HepG2 (cell line): ENCODE data around the gene DIS3L2. TPM values are rescaled to one million over a fixed set of nuclear protein-coding genes. Genes with fewer than 3 reads are reported as not detected.

Experiments
- ATAC-seq: fragments of 200-7000 bp; cut with Tn5 transposase; 3 replicates; pipeline ENCODE4 v1.9.1; 2020; ENCODE audit warnings: mild to moderate bottlenecking, moderate library complexity
- BruUV-seq: library from RNA; stranded (reverse); fragments of 400-500 nt; replicated peaks from 2 replicates; lab custom pipeline; 2021; lab: Mats Ljungman, UMichigan
- CTCF ChIA-PET: fragments of 300-600 bp; formaldehyde crosslinking; extraction: SDS; loops from one replicate; lab custom pipeline; 2021; ENCODE audit warnings: low total read pairs, inconsistent platforms, low intra/inter-chr PET ratio; lab: Yijun Ruan, JAX
- POLR2A ChIA-PET: fragments of 350-600 bp; sonication (Branson Sonifier 250); formaldehyde crosslinking; loops from one replicate; lab custom pipeline; 2020; ENCODE audit warnings: antibody characterized with exemption, inconsistent platforms; lab: Yijun Ruan, JAX
- DNase-seq: peaks from one replicate; pipeline ENCODE4 v3.0.0-alpha.2; 2015; ENCODE audit warnings: low spot score
- FAIRE-seq: peaks from 3 replicates; lab custom pipeline; 2011; peaks lifted over from hg19 to GRCh38; lab: Jason Lieb, UNC
- H2AFZ ChIP-seq: one replicate; pipeline ENCODE4 v1.6.1; 2011; ENCODE audit warnings: low read length, inconsistent platforms
- H3K27ac ChIP-seq: fragments of 300-600 bp; 3 replicates; pipeline ENCODE4 v1.8.0; 2011; ENCODE audit warnings: mixed run types, mild to moderate bottlenecking, mixed read lengths, low read length, inconsistent platforms; ENCODE audit not compliant: insufficient read depth; ENCODE audit errors: extremely low read length
- H3K27me3 ChIP-seq, 2 experiments: fragments of 200-600 bp in 1 of 2; 2 replicates in 1 of 2; 3 replicates in 1 of 2; pipeline versions ENCODE4 v1.6.0 to v1.8.0; 2011; ENCODE audit warnings: low read length in 2 of 2, mild to moderate bottlenecking in 2 of 2, moderate library complexity in 2 of 2, inconsistent platforms in 1 of 2; ENCODE audit not compliant: insufficient read depth in 2 of 2, control insufficient read depth in 1 of 2
- H3K36me3 ChIP-seq, 2 experiments: fragments of 200-600 bp in 1 of 2; replicated peaks in 1 of 2; 2 replicates in 1 of 2; 3 replicates in 1 of 2; pipeline versions ENCODE4 v1.5.1 to v1.8.0; 2011; ENCODE audit warnings: low read length in 2 of 2, inconsistent platforms in 1 of 2; ENCODE audit not compliant: insufficient read depth in 2 of 2, control insufficient read depth in 1 of 2
- H3K4me1 ChIP-seq: 2 replicates; pipeline ENCODE4 v1.5.1; 2012; ENCODE audit warnings: low read length, inconsistent platforms; ENCODE audit not compliant: insufficient read depth
- H3K4me2 ChIP-seq: 2 replicates; pipeline ENCODE4 v1.6.0; 2011; ENCODE audit warnings: low read depth, low read length, inconsistent platforms
- H3K4me3 ChIP-seq, 3 experiments: fragments of 200-600 bp in 1 of 3; sonication (generic), shearing (Covaris generic) in 1 of 3; replicated peaks in 1 of 3; 2 replicates each; pipeline ENCODE4 v1.5.1; 2011 to 2016; ENCODE audit warnings: low read length in 3 of 3, inconsistent platforms in 2 of 3, low read depth in 2 of 3, mild to moderate bottlenecking in 2 of 3, control low read depth in 1 of 3, mixed read lengths in 1 of 3; ENCODE audit not compliant: insufficient read depth in 1 of 3
- H3K79me2 ChIP-seq: one replicate; pipeline ENCODE4 v1.6.1; 2011; ENCODE audit warnings: low read length, inconsistent platforms; ENCODE audit not compliant: insufficient read depth
- H3K9ac ChIP-seq: 2 replicates; pipeline ENCODE4 v1.6.0; 2011; ENCODE audit warnings: mild to moderate bottlenecking, low read depth, low read length, inconsistent platforms; ENCODE audit not compliant: insufficient read depth
- H3K9me3 ChIP-seq: 2 replicates; pipeline ENCODE4 v1.5.1; 2012; ENCODE audit warnings: mild to moderate bottlenecking, low read length
- H4K20me1 ChIP-seq: 2 replicates; pipeline ENCODE4 v1.6.0; 2011; ENCODE audit warnings: inconsistent platforms, mild to moderate bottlenecking, low read length, moderate library complexity; ENCODE audit not compliant: insufficient read depth
- CENPT ChIP-seq: sonication (generic); formaldehyde crosslinking; IDR thresholded peaks from 2 replicates; pipeline ENCODE4 v1.8.0; 2022; ENCODE audit warnings: low read depth, mild to moderate bottlenecking, moderate library complexity, missing genetic modification reagents
- CHCHD3 ChIP-seq: sonication (generic); formaldehyde crosslinking; IDR thresholded peaks from 2 replicates; pipeline ENCODE4 v1.8.0; 2022; ENCODE audit warnings: mild to moderate bottlenecking, missing genetic modification reagents, moderate library complexity
- ELF1 ChIP-seq: sonication (generic); formaldehyde crosslinking; IDR thresholded peaks from 2 replicates; pipeline ENCODE4 v1.4.0; 2020; ENCODE audit warnings: missing genetic modification reagents
- HNF4G ChIP-seq, 2 experiments: sonication (generic) in 1 of 2; formaldehyde crosslinking in 1 of 2; IDR thresholded peaks; 2 replicates each; pipeline versions ENCODE4 v1.4.0 to v1.6.1; 2011 to 2020; ENCODE audit warnings: borderline replicate concordance in 2 of 2, low read depth in 2 of 2, mild to moderate bottlenecking in 2 of 2, low read length in 1 of 2, missing genetic modification reagents in 1 of 2, moderate library complexity in 1 of 2
- KAT8 ChIP-seq: IDR thresholded peaks from 2 replicates; pipeline ENCODE4 v1.6.1; 2016; ENCODE audit warnings: missing genetic modification reagents, missing compliant biosample characterization
- MIER2 ChIP-seq: IDR thresholded peaks from 2 replicates; pipeline ENCODE4 v1.6.1; 2016; ENCODE audit warnings: missing biosample characterization, missing genetic modification reagents
- REL ChIP-seq: sonication (generic); formaldehyde crosslinking; conservative IDR thresholded peaks from 2 replicates; pipeline ENCODE4 v1.8.0; 2022; ENCODE audit warnings: mild to moderate bottlenecking, missing genetic modification reagents, moderate library complexity
- SMC3 ChIP-seq: IDR thresholded peaks from 2 replicates; pipeline ENCODE4 v1.6.1; 2011; ENCODE audit warnings: low read length, improper control_type of control experiment
- SP5 ChIP-seq: IDR thresholded peaks from 2 replicates; pipeline ENCODE4 v1.6.1; 2016; ENCODE audit warnings: low read depth, borderline replicate concordance
- U2AF2 ChIP-seq: fragments of 200-400 bp; formaldehyde crosslinking; IDR thresholded peaks from 2 replicates; pipeline ENCODE4 v1.6.1; 2017; ENCODE audit warnings: low read depth, mild to moderate bottlenecking, low read length
- ZBTB3 ChIP-seq: sonication (generic); formaldehyde crosslinking; IDR thresholded peaks from 2 replicates; pipeline ENCODE4 v1.4.0; 2020; ENCODE audit warnings: low read depth, mild to moderate bottlenecking, moderate library complexity, missing genetic modification reagents, borderline replicate concordance
- ZNF709 ChIP-seq: sonication (generic); formaldehyde crosslinking; IDR thresholded peaks from 2 replicates; pipeline ENCODE4 v1.5.0; 2020; ENCODE audit warnings: mild to moderate bottlenecking, missing genetic modification reagents
- ZSCAN30 ChIP-seq: sonication (generic); formaldehyde crosslinking; IDR thresholded peaks from 2 replicates; pipeline ENCODE4 v1.5.0; 2020; ENCODE audit warnings: mild to moderate bottlenecking, missing genetic modification reagents
- WGBS: methylation state at CpG from one replicate; pipeline ENCODE4 v1.1.6; 2017; ENCODE audit warnings: low lambda C conversion rate; 5-methylcytosine and 5-hydroxymethylcytosine counted together
- in situ Hi-C: cut with HindIII; loops from 2 replicates; pipeline ENCODE4 v1.10.0; 2017; ENCODE audit warnings: low pct_unique_long_range_greater_than_20kb; ENCODE audit not compliant: extremely low pct_ligation_motif_present
- intact Hi-C: fragments of 100-400 bp; cut with micrococcal nuclease; formaldehyde crosslinking; loops from one replicate; pipeline ENCODE4 v1.10.0; 2022; ENCODE audit not compliant: unreplicated experiment
- polyA plus RNA-seq, 8 experiments: library from polyadenylated mRNA; depleted of rRNA in 3 of 8; stranded (reverse) in 7 of 8; unstranded in 1 of 8; fragments of >200 nt; fragmentation: Illumina TruSeq in 4 of 8; extraction: Trizol in 4 of 8; gene quantifications; 2 replicates each; pipeline versions ENCODE4 v1.2.1 to v1.2.3, GENCODE V29; 2011 to 2016; ENCODE audit warnings: low read depth in 4 of 8, missing spikeins in 1 of 8, mixed read lengths in 1 of 8; ENCODE audit not compliant: insufficient read depth in 1 of 8
- total RNA-seq, 5 experiments: library from RNA; depleted of rRNA; stranded (reverse); fragments of >200 nt; fragmentation: Illumina TruSeq; extraction: Trizol; gene quantifications; 2 replicates each; pipeline ENCODE4 v1.2.3, GENCODE V29; 2016; ENCODE audit warnings: low read depth in 1 of 5
- TF ChIP-seq, protein P1 (sequence below): sonication (generic); formaldehyde crosslinking; IDR thresholded peaks from 2 replicates; pipeline ENCODE4 v1.4.0; 2020; ENCODE audit warnings: mild to moderate bottlenecking, low read depth, missing genetic modification reagents

DIS3L2 gene
- total and polyA plus RNA-seq, 2 of the 13 experiments (the other 11 are each of a cell fraction or from before 2014, with no cell fraction given) = 7.0 to 23.9 TPM

DNA sequence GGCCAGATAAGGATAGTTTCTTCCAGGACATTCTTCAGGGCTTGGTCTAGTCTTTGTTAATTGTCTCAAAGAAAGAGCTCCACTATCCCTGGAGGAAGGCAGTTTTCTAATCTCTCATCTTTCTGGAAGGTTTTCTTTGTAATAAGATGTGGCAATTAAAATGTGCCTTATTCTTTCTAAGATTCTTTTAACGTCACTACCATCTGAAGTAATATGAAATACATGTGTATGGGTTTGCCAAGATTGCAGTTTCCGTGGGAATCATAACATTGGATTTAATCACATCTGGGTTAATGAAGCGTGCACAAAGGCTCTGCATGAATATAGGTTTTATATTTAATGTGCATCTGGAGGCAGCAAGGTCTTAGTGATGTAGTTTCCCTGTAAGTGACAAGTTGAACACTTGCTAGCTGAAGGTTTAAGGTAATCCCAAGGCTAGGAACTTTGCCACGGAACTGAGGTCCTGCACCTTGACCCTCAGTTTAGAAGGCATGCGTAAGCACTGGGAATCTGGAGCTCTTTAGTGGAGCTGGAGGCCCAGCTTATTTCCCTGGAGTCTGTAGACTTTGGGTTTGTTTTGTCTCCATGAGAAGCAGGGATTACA is 25.7 kb downstream of the DIS3L2 start (continued):
- TF ChIP-seq HNF4G (IDR thresholded peaks at IDR 0.05; ENCODE audit: borderline replicate concordance, low read depth, low read length) (0 out of 2 replicates have a peak, but pooled peaks have one; percentile 42), HNF4G (CRISPR knock-in tag; IDR thresholded peaks at IDR 0.05; ENCODE audit: borderline replicate concordance, low read depth) (no peak), ZBTB3 (no peak)

DNA sequence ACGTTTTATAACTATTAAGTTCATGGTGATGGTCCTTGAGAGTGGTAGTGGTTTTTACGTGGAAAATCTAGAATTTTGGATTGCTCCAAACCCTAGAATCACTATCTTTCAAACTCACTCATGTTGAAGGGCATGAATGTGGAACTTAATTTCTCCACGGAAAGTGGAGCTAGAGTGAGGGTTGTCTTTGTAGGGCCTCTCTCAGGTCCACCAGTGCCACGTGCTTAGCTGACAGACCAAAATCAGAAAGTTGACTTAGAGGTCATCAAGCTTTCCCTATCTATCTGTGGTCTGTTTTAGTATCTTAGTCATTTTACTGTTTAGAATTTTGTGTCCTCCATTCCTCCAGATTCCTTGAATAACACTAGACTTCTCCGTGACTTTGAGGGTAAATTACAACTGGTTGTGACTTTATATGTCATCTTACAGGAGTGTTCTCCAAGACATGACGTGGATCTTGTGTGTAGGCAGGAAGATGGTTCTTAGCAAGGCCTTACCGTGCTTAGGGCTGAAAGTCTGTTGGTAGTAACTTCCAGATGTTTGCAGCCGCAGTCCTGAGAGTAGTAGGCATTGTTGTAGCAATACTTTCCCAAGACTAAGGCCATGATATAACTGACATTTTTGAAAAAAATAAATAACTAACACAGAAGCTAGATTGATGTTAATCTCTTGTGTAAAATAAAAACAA is 26.8 kb downstream of the DIS3L2 start:
- Histone ChIP-seq H3K4me1 (peaks cover 17% of the 10 kb centered on the region), H3K9me3 (no peaks in the 10 kb centered on the region), H3K27me3 (no peaks in the 10 kb centered on the region), H4K20me1 (peaks cover 3% of the 10 kb centered on the region; the same call in 1 of the 2 replicates), H3K36me3 (no peaks in the 10 kb centered on the region), H3K27ac (no peak overlapping the region), H3K4me2 (no peak overlapping the region), H3K9ac (no peak overlapping the region), H3K79me2 (peaks cover 41% of the 10 kb centered on the region), H2AFZ (no peak overlapping the region), H3K4me3 (no peak overlapping the region)
- in situ Hi-C loops (no loop called here), intact Hi-C loops (no loop called here)
- POLR2A ChIA-PET = no interaction called here
- ATAC-seq = no peak
- no peak for TF ChIP-seq ZSCAN30 (CRISPR knock-in tag)
- TF ChIP-seq CHCHD3 (CRISPR knock-in tag) = no peak
- TF ChIP-seq REL (CRISPR knock-in tag) = no peak
- no peak for TF ChIP-seq SMC3
- no peak for TF ChIP-seq CENPT (CRISPR knock-in tag)
- TF ChIP-seq ZNF709 (CRISPR knock-in tag) = no peak
- no peak for TF ChIP-seq KAT8 (CRISPR knock-in tag)
- TF ChIP-seq ELF1 (CRISPR knock-in tag) = no peak
- TF ChIP-seq, protein P1, sequence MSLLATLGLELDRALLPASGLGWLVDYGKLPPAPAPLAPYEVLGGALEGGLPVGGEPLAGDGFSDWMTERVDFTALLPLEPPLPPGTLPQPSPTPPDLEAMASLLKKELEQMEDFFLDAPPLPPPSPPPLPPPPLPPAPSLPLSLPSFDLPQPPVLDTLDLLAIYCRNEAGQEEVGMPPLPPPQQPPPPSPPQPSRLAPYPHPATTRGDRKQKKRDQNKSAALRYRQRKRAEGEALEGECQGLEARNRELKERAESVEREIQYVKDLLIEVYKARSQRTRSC = no peak
- no peak for TF ChIP-seq SP5
- no peak for TF ChIP-seq MIER2 (CRISPR knock-in tag)
- TF ChIP-seq U2AF2 = no peak
- 86% methylated on average over 8 of the region's 8 CpGs for WGBS
- DNase-seq = no peak
- CTCF ChIA-PET = no interaction called here
- no TSS peak for BruUV-seq
- FAIRE-seq = no peak
